ENCODE measurements around the gene RETN. TPM values are rescaled to one million over a fixed set of nuclear protein-coding genes. Genes with fewer than 3 reads are reported as not detected.

The RETN gene
- total RNA-seq, 1 donor from 2014 or later = not detected

DNA sequence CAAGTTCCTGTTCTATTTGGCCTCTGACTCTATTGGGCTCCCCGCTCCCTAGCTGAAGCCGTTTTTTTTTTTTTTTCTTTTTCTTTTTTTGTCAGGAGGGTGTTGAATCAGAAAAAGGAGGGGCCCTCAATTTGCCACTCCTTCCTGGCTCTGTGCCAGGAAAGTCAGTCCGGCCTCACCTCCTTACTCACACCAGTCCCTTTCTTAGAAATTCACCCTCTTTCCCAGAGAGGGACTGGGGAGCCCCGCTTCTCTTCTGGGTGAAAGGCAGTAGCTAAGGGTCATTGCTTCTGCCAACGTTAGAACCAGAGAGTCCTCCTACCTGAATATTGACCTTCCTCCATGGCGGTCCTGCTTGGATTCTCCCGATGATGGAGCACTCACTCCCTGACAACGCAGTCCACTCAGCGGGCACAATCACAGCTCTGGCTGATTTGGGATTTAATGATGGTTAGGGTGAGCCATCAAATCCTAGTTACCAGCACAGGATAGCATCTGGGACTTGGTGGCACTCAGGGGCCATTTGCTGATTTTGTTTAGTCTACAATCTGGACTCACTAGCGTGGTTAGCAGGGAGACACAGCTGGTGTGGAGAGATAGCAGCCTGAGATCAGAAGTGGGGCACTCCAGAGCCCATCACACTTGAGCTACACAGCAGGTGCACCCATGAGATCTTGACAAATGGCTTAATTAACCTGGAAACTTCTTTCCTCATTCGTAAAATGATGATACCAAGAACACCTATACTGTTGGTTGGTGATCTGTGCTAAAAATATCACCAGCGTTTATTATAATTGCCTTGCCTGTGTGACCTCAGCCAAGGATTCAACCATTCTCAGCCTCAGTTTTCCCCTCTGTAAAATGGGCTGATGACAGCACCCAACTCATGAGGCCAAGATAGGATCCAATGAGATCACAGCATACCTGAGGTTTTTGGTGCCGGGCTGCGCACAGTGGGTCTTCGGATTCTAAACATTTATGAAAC, 30.9 kb downstream of the RETN start:
- no peaks in the 10 kb centered on the region for H3K9me3 ChIP-seq
- DNase-seq (ENCODE audit: extremely low spot score in 2 of 2) = no peak
- no peaks in the 10 kb centered on the region for H3K36me3 ChIP-seq
- TF ChIP-seq POLR2AphosphoS5 (IDR thresholded peaks at IDR 0.05; ENCODE audit: insufficient read depth in 1 of 2, low read depth in 1 of 2) (no peak), POLR2A (IDR thresholded peaks at IDR 0.05) (no peak), CTCF (IDR thresholded peaks at IDR 0.05) (no peak)
- no peaks in the 10 kb centered on the region for H3K27me3 ChIP-seq
- no peaks in the 10 kb centered on the region for H3K4me1 ChIP-seq
- H3K4me3 ChIP-seq = no peak overlapping the region
- intact Hi-C loops (cut with DNase I) = no loop called here
- no peak overlapping the region for H3K27ac ChIP-seq

DNA sequence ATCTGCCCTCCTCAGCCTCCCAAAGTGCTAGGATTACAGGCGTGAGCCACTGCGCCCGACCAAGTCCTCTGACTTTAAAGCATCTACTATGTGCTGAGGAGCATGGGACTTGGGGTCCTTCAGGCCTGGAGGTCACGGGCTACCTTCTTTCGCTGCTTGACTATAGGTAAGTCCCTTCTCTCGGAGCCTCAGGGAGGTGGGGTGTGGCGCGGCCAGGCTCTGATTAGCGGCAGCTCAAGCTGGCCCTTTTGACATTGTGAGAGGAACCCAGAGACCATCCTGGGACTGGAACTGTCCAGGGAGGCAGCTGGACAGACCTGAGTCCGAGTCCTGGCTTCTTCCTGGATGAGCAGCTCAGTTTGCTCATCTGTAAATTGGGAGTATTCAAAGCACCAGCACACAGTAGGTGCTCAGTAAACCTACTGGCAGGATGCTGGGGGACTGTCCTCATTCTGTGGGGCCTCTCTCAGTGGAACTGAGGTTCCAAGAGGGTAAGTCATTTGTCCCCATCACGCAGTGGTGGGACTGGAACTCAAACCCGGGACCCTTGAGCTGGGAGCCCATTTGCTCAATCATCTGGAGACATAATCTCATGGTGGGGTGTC, 32.3 kb downstream of the RETN start:
- DNase-seq (ENCODE audit: extremely low spot score in 2 of 2) = no peak
- no peaks in the 10 kb centered on the region for H3K36me3 ChIP-seq
- H3K27ac ChIP-seq = no peak overlapping the region
- no peaks in the 10 kb centered on the region for H3K27me3 ChIP-seq
- H3K4me3 ChIP-seq = no peak overlapping the region
- no peaks in the 10 kb centered on the region for H3K9me3 ChIP-seq
- intact Hi-C loops (cut with DNase I) = no loop called here
- TF ChIP-seq CTCF (IDR thresholded peaks at IDR 0.05) = no peak
- TF ChIP-seq POLR2AphosphoS5 (IDR thresholded peaks at IDR 0.05; ENCODE audit: insufficient read depth in 1 of 2, low read depth in 1 of 2) = no peak
- no peak for TF ChIP-seq POLR2A (IDR thresholded peaks at IDR 0.05)
- no peaks in the 10 kb centered on the region for H3K4me1 ChIP-seq

GRCh38 chr19:7701654-7702457, 33.0 kb downstream of the RETN start, which contains the start of gene FCER2:
TSS of gene FCER2 (minus strand) at chr19:7702131. CDS start at chr19:7699760, 2,371 bp downstream.
- Histone ChIP-seq H3K4me3 (no peak within 1 kb of the TSS), H3K27ac (no peak within 1 kb of the TSS), H3K9me3 (no peaks in the 10 kb centered on the region), H3K4me1 (no peaks in the 10 kb centered on the region), H3K36me3 (no peaks in the 10 kb centered on the region), H3K27me3 (no peaks in the 10 kb centered on the region)
- no peak for TF ChIP-seq POLR2AphosphoS5 (IDR thresholded peaks at IDR 0.05; ENCODE audit: insufficient read depth in 1 of 2, low read depth in 1 of 2)
- TF ChIP-seq POLR2A (IDR thresholded peaks at IDR 0.05) = no peak
- no peak for TF ChIP-seq CTCF (IDR thresholded peaks at IDR 0.05)
- intact Hi-C loops (cut with DNase I) = no loop called here
- no peak for DNase-seq (ENCODE audit: extremely low spot score in 2 of 2)

DNA sequence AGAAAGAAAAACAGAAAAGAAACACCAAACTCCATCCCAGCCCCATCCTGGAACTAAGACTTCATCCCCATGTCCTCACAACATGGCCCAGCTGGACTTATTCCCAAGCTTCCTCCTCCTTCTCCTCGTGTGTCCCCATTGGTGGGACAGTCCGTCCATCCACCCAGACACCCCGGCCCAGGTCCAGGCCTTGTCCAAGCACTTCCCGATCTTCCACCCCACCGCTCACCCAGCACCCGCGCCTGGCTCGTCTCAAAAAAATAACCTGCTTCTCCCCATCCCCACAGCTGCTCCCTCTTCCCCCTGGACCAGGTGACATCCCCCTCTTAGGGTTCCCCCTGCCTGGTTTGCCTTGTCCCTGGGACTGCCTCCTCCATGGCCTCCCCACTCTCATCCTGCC, 34.5 kb downstream of the RETN start:
- Histone ChIP-seq H3K4me1 (no peaks in the 10 kb centered on the region), H3K4me3 (no peak overlapping the region), H3K27me3 (no peaks in the 10 kb centered on the region), H3K36me3 (no peaks in the 10 kb centered on the region), H3K27ac (no peak overlapping the region), H3K9me3 (no peaks in the 10 kb centered on the region)
- TF ChIP-seq POLR2AphosphoS5 (IDR thresholded peaks at IDR 0.05; ENCODE audit: insufficient read depth in 1 of 2, low read depth in 1 of 2) (no peak), POLR2A (IDR thresholded peaks at IDR 0.05) (no peak), CTCF (IDR thresholded peaks at IDR 0.05) (no peak)
- DNase-seq (ENCODE audit: extremely low spot score in 2 of 2) = no peak
- intact Hi-C loops (cut with DNase I) = no loop called here
